HepG2 (cell line): Measurements from ENCODE around the gene SLITRK2. TPM values are rescaled to one million over a fixed set of nuclear protein-coding genes. Genes with fewer than 3 reads are reported as not detected.

Experiments
- ATAC-seq: fragments of 200-7000 bp; cut with Tn5 transposase; 3 replicates; pipeline ENCODE4 v1.9.1; 2020; ENCODE audit warnings: mild to moderate bottlenecking, moderate library complexity
- BruUV-seq: library from RNA; stranded (reverse); fragments of 400-500 nt; replicated peaks from 2 replicates; lab custom pipeline; 2021; lab: Mats Ljungman, UMichigan
- CTCF ChIA-PET: fragments of 300-600 bp; formaldehyde crosslinking; extraction: SDS; loops from one replicate; lab custom pipeline; 2021; ENCODE audit warnings: low total read pairs, inconsistent platforms, low intra/inter-chr PET ratio; lab: Yijun Ruan, JAX
- POLR2A ChIA-PET: fragments of 350-600 bp; sonication (Branson Sonifier 250); formaldehyde crosslinking; loops from one replicate; lab custom pipeline; 2020; ENCODE audit warnings: antibody characterized with exemption, inconsistent platforms; lab: Yijun Ruan, JAX
- DNase-seq: peaks from one replicate; pipeline ENCODE4 v3.0.0-alpha.2; 2015; ENCODE audit warnings: low spot score
- FAIRE-seq: peaks from 3 replicates; lab custom pipeline; 2011; peaks lifted over from hg19 to GRCh38; lab: Jason Lieb, UNC
- H2AFZ ChIP-seq: one replicate; pipeline ENCODE4 v1.6.1; 2011; ENCODE audit warnings: low read length, inconsistent platforms
- H3K27ac ChIP-seq: fragments of 300-600 bp; 3 replicates; pipeline ENCODE4 v1.8.0; 2011; ENCODE audit warnings: mixed run types, mild to moderate bottlenecking, mixed read lengths, low read length, inconsistent platforms; ENCODE audit not compliant: insufficient read depth; ENCODE audit errors: extremely low read length
- H3K27me3 ChIP-seq, 2 experiments: fragments of 200-600 bp in 1 of 2; 2 replicates in 1 of 2; 3 replicates in 1 of 2; pipeline versions ENCODE4 v1.6.0 to v1.8.0; 2011; ENCODE audit warnings: low read length in 2 of 2, mild to moderate bottlenecking in 2 of 2, moderate library complexity in 2 of 2, inconsistent platforms in 1 of 2; ENCODE audit not compliant: insufficient read depth in 2 of 2, control insufficient read depth in 1 of 2
- H3K36me3 ChIP-seq, 2 experiments: fragments of 200-600 bp in 1 of 2; replicated peaks in 1 of 2; 2 replicates in 1 of 2; 3 replicates in 1 of 2; pipeline versions ENCODE4 v1.5.1 to v1.8.0; 2011; ENCODE audit warnings: low read length in 2 of 2, inconsistent platforms in 1 of 2; ENCODE audit not compliant: insufficient read depth in 2 of 2, control insufficient read depth in 1 of 2
- H3K4me1 ChIP-seq: 2 replicates; pipeline ENCODE4 v1.5.1; 2012; ENCODE audit warnings: low read length, inconsistent platforms; ENCODE audit not compliant: insufficient read depth
- H3K4me2 ChIP-seq: 2 replicates; pipeline ENCODE4 v1.6.0; 2011; ENCODE audit warnings: low read depth, low read length, inconsistent platforms
- H3K4me3 ChIP-seq, 3 experiments: fragments of 200-600 bp in 1 of 3; sonication (generic), shearing (Covaris generic) in 1 of 3; replicated peaks in 1 of 3; 2 replicates each; pipeline ENCODE4 v1.5.1; 2011 to 2016; ENCODE audit warnings: low read length in 3 of 3, inconsistent platforms in 2 of 3, low read depth in 2 of 3, mild to moderate bottlenecking in 2 of 3, control low read depth in 1 of 3, mixed read lengths in 1 of 3; ENCODE audit not compliant: insufficient read depth in 1 of 3
- H3K79me2 ChIP-seq: one replicate; pipeline ENCODE4 v1.6.1; 2011; ENCODE audit warnings: low read length, inconsistent platforms; ENCODE audit not compliant: insufficient read depth
- H3K9ac ChIP-seq: 2 replicates; pipeline ENCODE4 v1.6.0; 2011; ENCODE audit warnings: mild to moderate bottlenecking, low read depth, low read length, inconsistent platforms; ENCODE audit not compliant: insufficient read depth
- H3K9me3 ChIP-seq: 2 replicates; pipeline ENCODE4 v1.5.1; 2012; ENCODE audit warnings: mild to moderate bottlenecking, low read length
- H4K20me1 ChIP-seq: 2 replicates; pipeline ENCODE4 v1.6.0; 2011; ENCODE audit warnings: inconsistent platforms, mild to moderate bottlenecking, low read length, moderate library complexity; ENCODE audit not compliant: insufficient read depth
- AGO2 ChIP-seq: fragments of 200-400 bp; formaldehyde crosslinking; optimal IDR thresholded peaks from 2 replicates; pipeline ENCODE3; 2017; ENCODE audit warnings: mild to moderate bottlenecking, low read depth, low read length, moderate library complexity
- PHB2 ChIP-seq: fragments of 450-650 bp; IDR thresholded peaks from 2 replicates; pipeline ENCODE4 v1.6.1; 2018; ENCODE audit not compliant: partially characterized antibody
- RAD51 ChIP-seq: fragments of 450-650 bp; IDR thresholded peaks from 2 replicates; pipeline ENCODE4 v1.6.1; 2016; ENCODE audit warnings: borderline replicate concordance
- SETDB1 ChIP-seq: sonication (generic); formaldehyde crosslinking; IDR thresholded peaks from 2 replicates; pipeline ENCODE4 v1.5.1; 2020; ENCODE audit warnings: missing genetic modification reagents, mild to moderate bottlenecking, borderline replicate concordance
- SP140L ChIP-seq: sonication (generic); formaldehyde crosslinking; IDR thresholded peaks from 2 replicates; pipeline ENCODE4 v1.4.0; 2020; ENCODE audit warnings: missing genetic modification reagents, borderline replicate concordance
- SYNCRIP ChIP-seq: fragments of 200-400 bp; formaldehyde crosslinking; IDR thresholded peaks from 2 replicates; pipeline ENCODE4 v1.6.1; 2018; ENCODE audit warnings: mild to moderate bottlenecking, low read depth, low read length; ENCODE audit not compliant: insufficient read depth
- ZNF225 ChIP-seq: sonication (generic); formaldehyde crosslinking; IDR thresholded peaks from 2 replicates; pipeline ENCODE4 v1.4.0; 2020; ENCODE audit warnings: mild to moderate bottlenecking, missing genetic modification reagents
- ZNF382 ChIP-seq: sonication (generic); formaldehyde crosslinking; IDR thresholded peaks from 2 replicates; pipeline ENCODE4 v1.5.0; 2020; ENCODE audit warnings: missing genetic modification reagents, mild to moderate bottlenecking, borderline replicate concordance
- ZNF451 ChIP-seq: sonication (generic); formaldehyde crosslinking; IDR thresholded peaks from 2 replicates; pipeline ENCODE4 v1.5.0; 2020; ENCODE audit warnings: mild to moderate bottlenecking, missing genetic modification reagents
- ZNF562 ChIP-seq: sonication (generic); formaldehyde crosslinking; IDR thresholded peaks from 2 replicates; pipeline ENCODE4 v1.8.0; 2022; ENCODE audit warnings: missing genetic modification reagents, borderline replicate concordance
- ZNF878 ChIP-seq: sonication (generic); formaldehyde crosslinking; IDR thresholded peaks from 2 replicates; pipeline ENCODE4 v1.8.1; 2023; ENCODE audit warnings: mild to moderate bottlenecking, missing genetic modification reagents, moderate library complexity
- ZSCAN20 ChIP-seq: sonication (generic); formaldehyde crosslinking; IDR thresholded peaks from 2 replicates; pipeline ENCODE4 v1.4.0; 2020; ENCODE audit warnings: missing genetic modification reagents, mild to moderate bottlenecking, borderline replicate concordance
- WGBS: methylation state at CpG from one replicate; pipeline ENCODE4 v1.1.6; 2017; ENCODE audit warnings: low lambda C conversion rate; 5-methylcytosine and 5-hydroxymethylcytosine counted together
- in situ Hi-C: cut with HindIII; loops from 2 replicates; pipeline ENCODE4 v1.10.0; 2017; ENCODE audit warnings: low pct_unique_long_range_greater_than_20kb; ENCODE audit not compliant: extremely low pct_ligation_motif_present
- intact Hi-C: fragments of 100-400 bp; cut with micrococcal nuclease; formaldehyde crosslinking; loops from one replicate; pipeline ENCODE4 v1.10.0; 2022; ENCODE audit not compliant: unreplicated experiment
- polyA plus RNA-seq, 8 experiments: library from polyadenylated mRNA; depleted of rRNA in 3 of 8; stranded (reverse) in 7 of 8; unstranded in 1 of 8; fragments of >200 nt; fragmentation: Illumina TruSeq in 4 of 8; extraction: Trizol in 4 of 8; gene quantifications; 2 replicates each; pipeline versions ENCODE4 v1.2.1 to v1.2.3, GENCODE V29; 2011 to 2016; ENCODE audit warnings: low read depth in 4 of 8, missing spikeins in 1 of 8, mixed read lengths in 1 of 8; ENCODE audit not compliant: insufficient read depth in 1 of 8
- total RNA-seq, 5 experiments: library from RNA; depleted of rRNA; stranded (reverse); fragments of >200 nt; fragmentation: Illumina TruSeq; extraction: Trizol; gene quantifications; 2 replicates each; pipeline ENCODE4 v1.2.3, GENCODE V29; 2016; ENCODE audit warnings: low read depth in 1 of 5
- TF ChIP-seq, protein P1 (sequence below): sonication (generic); formaldehyde crosslinking; IDR thresholded peaks from 2 replicates; pipeline ENCODE4 v1.9.0; 2022; ENCODE audit warnings: missing genetic modification reagents, mild to moderate bottlenecking, borderline replicate concordance
- TF ChIP-seq, protein P2 (sequence below): sonication (generic); formaldehyde crosslinking; IDR thresholded peaks from 2 replicates; pipeline ENCODE4 v1.8.1; 2023; ENCODE audit warnings: missing genetic modification reagents, inconsistent platforms, borderline replicate concordance

The SLITRK2 gene
- total and polyA plus RNA-seq, 2 of the 13 experiments (the other 11 are each of a cell fraction or from before 2014, with no cell fraction given), result not detected

DNA sequence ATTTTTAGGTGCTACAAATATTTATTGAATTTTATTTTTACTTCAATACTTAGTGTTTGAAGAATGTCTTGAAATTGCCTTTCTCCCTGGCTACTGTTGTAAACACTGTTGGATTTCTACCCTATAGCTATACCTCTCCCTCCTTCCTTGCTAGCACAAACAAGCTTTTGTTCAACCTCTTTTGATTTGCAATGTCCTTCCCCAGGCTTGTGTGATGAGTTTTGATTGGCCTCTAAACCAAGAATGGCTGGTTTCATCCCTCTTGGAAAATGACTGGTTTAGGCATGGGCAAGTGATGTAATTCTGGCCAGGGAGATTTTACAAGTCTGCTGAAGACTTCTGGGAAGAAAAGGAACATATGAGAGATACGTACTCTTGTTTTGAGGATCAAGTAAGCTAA, 25.3 kb upstream of the SLITRK2 start:
- FAIRE-seq (no peak), DNase-seq (no peak), ATAC-seq (no peak)
- Histone ChIP-seq H3K4me2 (no peak overlapping the region), H2AFZ (no peak overlapping the region), H3K36me3 (no peaks in the 10 kb centered on the region), H3K4me3 (no peak overlapping the region), H3K9ac (no peak overlapping the region), H4K20me1 (no peaks in the 10 kb centered on the region), H3K4me1 (no peaks in the 10 kb centered on the region), H3K27ac (no peak overlapping the region), H3K27me3 (no peaks in the 10 kb centered on the region), H3K79me2 (no peaks in the 10 kb centered on the region), H3K9me3 (peaks cover 5% of the 10 kb centered on the region; the same call in 1 of the 2 replicates)
- in situ Hi-C loops (no loop called here), intact Hi-C loops (no loop called here)
- TF ChIP-seq ZNF562 (CRISPR knock-in tag) (no peak), ZNF225 (CRISPR knock-in tag) (no peak), ZNF451 (CRISPR knock-in tag) (no peak), ZNF878 (CRISPR knock-in tag) (no peak), SP140L (CRISPR knock-in tag) (no peak), SETDB1 (CRISPR knock-in tag) (no peak), ZNF382 (CRISPR knock-in tag) (no peak), SYNCRIP (no peak), ZSCAN20 (no peak), RAD51 (no peak), PHB2 (no peak), AGO2 (no peak)
- TF ChIP-seq, protein P1, sequence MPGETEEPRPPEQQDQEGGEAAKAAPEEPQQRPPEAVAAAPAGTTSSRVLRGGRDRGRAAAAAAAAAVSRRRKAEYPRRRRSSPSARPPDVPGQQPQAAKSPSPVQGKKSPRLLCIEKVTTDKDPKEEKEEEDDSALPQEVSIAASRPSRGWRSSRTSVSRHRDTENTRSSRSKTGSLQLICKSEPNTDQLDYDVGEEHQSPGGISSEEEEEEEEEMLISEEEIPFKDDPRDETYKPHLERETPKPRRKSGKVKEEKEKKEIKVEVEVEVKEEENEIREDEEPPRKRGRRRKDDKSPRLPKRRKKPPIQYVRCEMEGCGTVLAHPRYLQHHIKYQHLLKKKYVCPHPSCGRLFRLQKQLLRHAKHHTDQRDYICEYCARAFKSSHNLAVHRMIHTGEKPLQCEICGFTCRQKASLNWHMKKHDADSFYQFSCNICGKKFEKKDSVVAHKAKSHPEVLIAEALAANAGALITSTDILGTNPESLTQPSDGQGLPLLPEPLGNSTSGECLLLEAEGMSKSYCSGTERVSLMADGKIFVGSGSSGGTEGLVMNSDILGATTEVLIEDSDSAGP (CRISPR knock-in tag), result no peak
- TF ChIP-seq, protein P2, sequence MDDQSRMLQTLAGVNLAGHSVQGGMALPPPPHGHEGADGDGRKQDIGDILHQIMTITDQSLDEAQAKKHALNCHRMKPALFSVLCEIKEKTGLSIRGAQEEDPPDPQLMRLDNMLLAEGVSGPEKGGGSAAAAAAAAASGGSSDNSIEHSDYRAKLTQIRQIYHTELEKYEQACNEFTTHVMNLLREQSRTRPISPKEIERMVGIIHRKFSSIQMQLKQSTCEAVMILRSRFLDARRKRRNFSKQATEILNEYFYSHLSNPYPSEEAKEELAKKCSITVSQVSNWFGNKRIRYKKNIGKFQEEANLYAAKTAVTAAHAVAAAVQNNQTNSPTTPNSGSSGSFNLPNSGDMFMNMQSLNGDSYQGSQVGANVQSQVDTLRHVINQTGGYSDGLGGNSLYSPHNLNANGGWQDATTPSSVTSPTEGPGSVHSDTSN, result no peak
- 18% methylated on average over 1 of the region's 1 CpG for WGBS
- ChIA-PET CTCF (no interaction called here), POLR2A (no interaction called here)
- no TSS peak for BruUV-seq
